ENCODE results near the gene ARSB. TPM values are rescaled to one million over a fixed set of nuclear protein-coding genes. Genes with fewer than 3 reads are reported as not detected.
"Not testable (repeated sequence)": the region's sequence is repeated elsewhere in the genome, so short reads cannot be mapped to it uniquely, and the experiment has no call there.

Gene ARSB
- total RNA-seq, 1 donor from 2014 or later: 1.8 TPM

GRCh38 chr5:78983601-78984438, 1.3 kb downstream of the ARSB start:
- DNase-seq (ENCODE audit: low read depth) (peak; percentile 26), FAIRE-seq (no peak)
- TF ChIP-seq, protein P1, sequence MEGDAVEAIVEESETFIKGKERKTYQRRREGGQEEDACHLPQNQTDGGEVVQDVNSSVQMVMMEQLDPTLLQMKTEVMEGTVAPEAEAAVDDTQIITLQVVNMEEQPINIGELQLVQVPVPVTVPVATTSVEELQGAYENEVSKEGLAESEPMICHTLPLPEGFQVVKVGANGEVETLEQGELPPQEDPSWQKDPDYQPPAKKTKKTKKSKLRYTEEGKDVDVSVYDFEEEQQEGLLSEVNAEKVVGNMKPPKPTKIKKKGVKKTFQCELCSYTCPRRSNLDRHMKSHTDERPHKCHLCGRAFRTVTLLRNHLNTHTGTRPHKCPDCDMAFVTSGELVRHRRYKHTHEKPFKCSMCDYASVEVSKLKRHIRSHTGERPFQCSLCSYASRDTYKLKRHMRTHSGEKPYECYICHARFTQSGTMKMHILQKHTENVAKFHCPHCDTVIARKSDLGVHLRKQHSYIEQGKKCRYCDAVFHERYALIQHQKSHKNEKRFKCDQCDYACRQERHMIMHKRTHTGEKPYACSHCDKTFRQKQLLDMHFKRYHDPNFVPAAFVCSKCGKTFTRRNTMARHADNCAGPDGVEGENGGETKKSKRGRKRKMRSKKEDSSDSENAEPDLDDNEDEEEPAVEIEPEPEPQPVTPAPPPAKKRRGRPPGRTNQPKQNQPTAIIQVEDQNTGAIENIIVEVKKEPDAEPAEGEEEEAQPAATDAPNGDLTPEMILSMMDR (IDR thresholded peaks at IDR 0.05; ENCODE audit: insufficient read depth, low read length, severe bottlenecking): no peak

DNA sequence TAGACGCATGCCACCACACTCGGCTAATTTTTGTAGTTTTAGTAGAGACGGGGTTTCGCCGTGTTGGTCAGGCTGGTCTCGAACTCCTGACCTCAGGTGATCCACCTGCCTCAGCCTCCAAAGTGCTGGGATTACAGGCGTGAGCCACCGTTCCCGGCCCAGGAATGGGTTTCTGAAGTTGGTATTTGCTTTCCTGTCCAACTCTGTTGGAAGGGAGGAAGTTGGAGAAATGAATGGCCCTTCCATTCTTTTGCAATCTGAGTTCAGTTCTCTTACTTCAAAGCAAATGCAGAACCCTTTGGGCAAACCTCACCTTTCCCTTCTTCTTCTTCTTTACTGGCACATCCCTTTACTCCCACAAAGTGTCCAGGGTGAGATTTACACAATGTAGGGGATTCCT, 1.9 kb downstream of the ARSB start:
- not testable (repeated sequence) for FAIRE-seq; DNase-seq (ENCODE audit: low read depth); H3K36me3 ChIP-seq (ENCODE audit: control insufficient read depth, insufficient read depth, low read length); H3K4me3 ChIP-seq (ENCODE audit: low read depth, low read length); H3K27me3 ChIP-seq (ENCODE audit: control insufficient read depth, insufficient read depth, low read length)

More at GRCh38 chr5:78983601-78984438, 1.3 kb downstream of the ARSB start:
- H3K36me3 ChIP-seq (ENCODE audit: control insufficient read depth, insufficient read depth, low read length): no peaks in the 10 kb centered on the region
- H3K27me3 ChIP-seq (ENCODE audit: control insufficient read depth, insufficient read depth, low read length): no peaks in the 10 kb centered on the region
- H3K4me3 ChIP-seq (ENCODE audit: low read depth, low read length): peak overlapping the region; percentile 65

- TF ChIP-seq, protein P1 (IDR thresholded peaks at IDR 0.05; ENCODE audit: insufficient read depth, low read length, severe bottlenecking): no peak
- peak; percentile 36 for DNase-seq (ENCODE audit: low read depth)
- no peak overlapping the region for H3K4me3 ChIP-seq (ENCODE audit: low read depth, low read length)
- no peak for FAIRE-seq
- H3K27me3 ChIP-seq (ENCODE audit: control insufficient read depth, insufficient read depth, low read length): no peaks in the 10 kb centered on the region
- H3K36me3 ChIP-seq (ENCODE audit: control insufficient read depth, insufficient read depth, low read length): no peaks in the 10 kb centered on the region
Observed at GRCh38 chr5:78979909-78980308, 5.2 kb downstream of the ARSB start.

- H3K36me3 ChIP-seq (ENCODE audit: control insufficient read depth, insufficient read depth, low read length): no peaks in the 10 kb centered on the region
- no peak overlapping the region for H3K4me3 ChIP-seq (ENCODE audit: low read depth, low read length)
- TF ChIP-seq, protein P1 (IDR thresholded peaks at IDR 0.05; ENCODE audit: insufficient read depth, low read length, severe bottlenecking): no peak
- no peaks in the 10 kb centered on the region for H3K27me3 ChIP-seq (ENCODE audit: control insufficient read depth, insufficient read depth, low read length)
- DNase-seq (ENCODE audit: low read depth) (no peak), FAIRE-seq (no peak)
Observed at GRCh38 chr5:78979117-78979742, 5.9 kb downstream of the ARSB start.

DNA sequence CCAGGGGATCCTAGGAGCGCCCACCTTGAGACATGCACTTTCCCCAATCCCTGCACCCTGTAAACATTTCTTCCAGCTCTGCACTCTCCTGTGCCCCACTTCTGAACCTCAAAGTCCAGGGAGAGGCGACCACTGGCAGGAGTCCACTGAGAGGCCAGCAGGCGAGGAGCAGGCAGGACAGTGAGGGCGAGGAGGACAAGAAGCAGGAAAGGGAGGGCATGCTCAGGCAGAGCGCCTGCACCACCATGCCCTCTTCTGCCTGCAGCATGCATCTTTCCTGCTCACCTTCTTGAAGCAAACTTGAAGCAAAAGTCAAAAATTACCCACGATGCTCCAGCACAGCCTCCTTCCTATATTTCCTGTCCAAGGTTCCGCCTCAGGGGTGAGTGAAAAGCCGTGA, 10.1 kb downstream of the ARSB start:
- Histone ChIP-seq H3K4me3 (ENCODE audit: low read depth, low read length) (no peak overlapping the region), H3K36me3 (ENCODE audit: control insufficient read depth, insufficient read depth, low read length) (no peaks in the 10 kb centered on the region), H3K27me3 (ENCODE audit: control insufficient read depth, insufficient read depth, low read length) (no peaks in the 10 kb centered on the region)
- FAIRE-seq (no peak), DNase-seq (ENCODE audit: low read depth) (no peak)
- TF ChIP-seq, protein P1 (IDR thresholded peaks at IDR 0.05; ENCODE audit: insufficient read depth, low read length, severe bottlenecking): no peak

- TF ChIP-seq, protein P1 (IDR thresholded peaks at IDR 0.05; ENCODE audit: insufficient read depth, low read length, severe bottlenecking): no peak
- Histone ChIP-seq H3K27me3 (ENCODE audit: control insufficient read depth, insufficient read depth, low read length) (no peaks in the 10 kb centered on the region), H3K4me3 (ENCODE audit: low read depth, low read length) (no peak overlapping the region), H3K36me3 (ENCODE audit: control insufficient read depth, insufficient read depth, low read length) (no peaks in the 10 kb centered on the region)
- DNase-seq (ENCODE audit: low read depth): no peak
- no peak for FAIRE-seq
Observed at GRCh38 chr5:78974601-78975000, 10.5 kb downstream of the ARSB start.
